AG09309 (cell line): ENCODE measurements around the gene GGNBP2.
"Not testable (repeated sequence)": the region's sequence is repeated elsewhere in the genome, so short reads cannot be mapped to it uniquely, and the experiment has no call there.

Source experiments
- DNase-seq: peaks from one replicate; pipeline ENCODE4 v3.0.0-alpha.2; 2010; ENCODE audit warnings: low read depth
- H3K4me3 ChIP-seq: 2 replicates; pipeline ENCODE4 v1.5.1; 2011; ENCODE audit warnings: mild to moderate bottlenecking, low read depth, low read length, moderate library complexity; ENCODE audit not compliant: control insufficient read depth
- TF ChIP-seq, protein P1 (sequence below): IDR thresholded peaks from 2 replicates; pipeline ENCODE4 v1.5.1; 2011; ENCODE audit warnings: mild to moderate bottlenecking, low read depth, low read length, inconsistent platforms; ENCODE audit not compliant: insufficient read depth, control insufficient read depth; ENCODE audit errors: missing control alignments

Gene GGNBP2

DNA sequence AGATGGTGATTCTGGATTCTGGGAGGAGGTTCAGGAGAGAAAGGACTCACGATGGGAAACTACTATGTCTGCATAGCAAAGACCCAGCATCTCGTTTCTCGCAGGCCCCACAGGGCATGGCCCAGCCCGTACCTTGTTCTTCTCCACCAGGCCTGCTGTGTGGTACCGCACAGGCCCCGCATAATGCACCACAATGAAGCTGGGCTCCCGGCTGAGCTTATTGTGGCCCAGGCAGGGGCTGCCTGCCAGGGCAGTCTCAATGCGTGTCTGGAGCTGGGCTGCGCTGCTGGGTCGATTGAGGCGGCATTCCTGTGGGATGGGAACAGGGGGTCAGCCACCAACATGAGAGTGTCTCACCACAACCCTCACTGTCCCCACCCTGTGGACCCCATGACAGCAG is 37.9 kb upstream of the GGNBP2 start:
- no peak for DNase-seq
- TF ChIP-seq, protein P1, sequence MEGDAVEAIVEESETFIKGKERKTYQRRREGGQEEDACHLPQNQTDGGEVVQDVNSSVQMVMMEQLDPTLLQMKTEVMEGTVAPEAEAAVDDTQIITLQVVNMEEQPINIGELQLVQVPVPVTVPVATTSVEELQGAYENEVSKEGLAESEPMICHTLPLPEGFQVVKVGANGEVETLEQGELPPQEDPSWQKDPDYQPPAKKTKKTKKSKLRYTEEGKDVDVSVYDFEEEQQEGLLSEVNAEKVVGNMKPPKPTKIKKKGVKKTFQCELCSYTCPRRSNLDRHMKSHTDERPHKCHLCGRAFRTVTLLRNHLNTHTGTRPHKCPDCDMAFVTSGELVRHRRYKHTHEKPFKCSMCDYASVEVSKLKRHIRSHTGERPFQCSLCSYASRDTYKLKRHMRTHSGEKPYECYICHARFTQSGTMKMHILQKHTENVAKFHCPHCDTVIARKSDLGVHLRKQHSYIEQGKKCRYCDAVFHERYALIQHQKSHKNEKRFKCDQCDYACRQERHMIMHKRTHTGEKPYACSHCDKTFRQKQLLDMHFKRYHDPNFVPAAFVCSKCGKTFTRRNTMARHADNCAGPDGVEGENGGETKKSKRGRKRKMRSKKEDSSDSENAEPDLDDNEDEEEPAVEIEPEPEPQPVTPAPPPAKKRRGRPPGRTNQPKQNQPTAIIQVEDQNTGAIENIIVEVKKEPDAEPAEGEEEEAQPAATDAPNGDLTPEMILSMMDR, result no peak
- no peak overlapping the region for H3K4me3 ChIP-seq

DNA sequence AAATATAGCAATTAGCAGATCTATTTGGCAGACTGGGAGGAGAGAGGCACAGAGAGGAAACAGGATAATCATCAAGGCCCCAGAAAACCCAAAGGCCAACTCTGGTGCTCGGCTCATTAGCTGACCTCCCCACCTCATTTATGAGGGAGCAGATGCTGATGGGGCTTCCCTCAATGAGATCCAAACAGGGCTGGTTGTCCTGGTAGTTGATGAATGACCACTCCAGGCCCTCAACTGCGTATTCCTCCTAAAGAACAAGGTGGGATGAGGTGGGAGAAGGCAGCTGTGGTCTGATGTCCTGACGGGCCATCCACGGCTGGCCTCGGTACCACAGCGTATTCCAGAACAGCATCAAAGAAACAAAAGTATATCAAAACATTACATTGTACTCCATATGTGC is 37.5 kb upstream of the GGNBP2 start:
- DNase-seq, result no peak
- TF ChIP-seq, protein P1, result no peak
- no peak overlapping the region for H3K4me3 ChIP-seq

DNA sequence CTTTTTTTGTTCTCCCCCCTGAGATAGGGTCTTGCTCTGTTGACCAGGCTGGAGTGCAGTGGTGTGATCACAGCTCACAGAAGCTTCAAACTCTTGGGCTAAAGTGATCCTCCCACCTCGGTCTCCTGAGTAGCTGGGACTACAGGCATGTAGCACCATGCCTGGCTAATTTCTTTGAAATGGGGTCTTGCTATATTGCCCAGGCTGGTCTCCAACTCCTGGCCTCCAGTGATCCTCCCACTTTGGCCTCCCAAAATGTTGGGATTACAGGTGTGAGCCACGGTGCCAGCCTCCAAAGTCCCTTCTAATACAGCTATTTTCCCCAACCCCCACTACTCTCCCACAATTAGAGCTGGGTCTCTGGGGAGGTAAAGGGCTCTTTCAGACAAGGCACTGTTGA is 36.3 kb upstream of the GGNBP2 start:
- DNase-seq, H3K4me3 ChIP-seq: not testable (repeated sequence)

DNA sequence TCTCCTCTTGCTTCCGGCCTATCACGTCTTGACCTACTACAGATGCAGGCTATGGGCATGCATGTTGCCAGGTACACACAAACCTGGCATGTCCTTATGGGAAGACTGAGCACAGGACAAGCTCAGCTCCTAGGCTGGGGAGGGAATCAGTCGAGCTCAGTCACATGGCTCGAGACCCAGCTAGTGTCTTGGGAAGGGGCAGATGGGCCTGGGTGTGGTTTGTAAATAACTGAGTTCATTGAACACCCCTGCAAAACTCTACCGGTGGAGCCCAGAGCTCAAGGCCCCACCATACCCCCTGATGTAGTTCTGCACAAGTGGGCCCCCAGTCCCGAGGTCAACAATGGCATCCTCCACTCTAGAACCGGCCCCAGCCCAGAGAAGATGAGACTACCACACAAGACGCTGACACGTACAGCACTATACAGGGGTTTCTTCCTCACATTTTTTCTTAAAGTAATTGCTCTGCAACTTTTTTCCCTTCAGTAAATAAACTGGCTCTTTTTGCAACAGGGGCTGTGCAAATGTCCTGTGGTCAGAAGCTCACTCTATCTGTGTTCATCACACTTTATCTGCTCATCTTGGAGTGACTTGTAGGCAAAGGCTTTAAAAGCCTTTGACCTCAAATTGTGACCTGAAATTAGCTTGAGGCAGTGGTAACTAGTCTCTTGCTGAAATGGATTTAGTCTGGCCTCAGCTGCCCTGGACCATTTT is 35.3 kb upstream of the GGNBP2 start:
- H3K4me3 ChIP-seq, result no peak overlapping the region
- no peak for DNase-seq
- TF ChIP-seq, protein P1, result no peak

DNA sequence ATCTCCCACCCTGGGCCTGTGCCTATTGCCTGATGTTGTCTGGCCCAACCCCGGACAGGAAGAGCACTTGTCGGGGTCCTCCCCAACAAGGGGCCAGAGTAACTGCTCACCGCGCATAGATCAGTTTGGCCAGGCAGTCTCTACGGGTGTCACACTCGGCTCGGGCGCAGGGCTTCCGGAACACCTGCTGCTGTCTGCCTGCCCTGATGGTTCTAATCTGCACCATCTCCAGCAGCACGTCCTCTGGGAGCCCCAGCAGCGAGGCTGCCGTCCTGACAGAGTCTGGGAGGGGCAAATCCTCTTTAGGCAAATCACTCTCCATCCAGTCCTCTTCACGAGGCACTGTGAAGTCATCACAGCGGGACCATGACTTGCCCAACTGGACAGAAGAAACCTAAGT is 34.1 kb upstream of the GGNBP2 start:
- no peak for DNase-seq
- TF ChIP-seq, protein P1, result no peak
- no peak overlapping the region for H3K4me3 ChIP-seq

DNA sequence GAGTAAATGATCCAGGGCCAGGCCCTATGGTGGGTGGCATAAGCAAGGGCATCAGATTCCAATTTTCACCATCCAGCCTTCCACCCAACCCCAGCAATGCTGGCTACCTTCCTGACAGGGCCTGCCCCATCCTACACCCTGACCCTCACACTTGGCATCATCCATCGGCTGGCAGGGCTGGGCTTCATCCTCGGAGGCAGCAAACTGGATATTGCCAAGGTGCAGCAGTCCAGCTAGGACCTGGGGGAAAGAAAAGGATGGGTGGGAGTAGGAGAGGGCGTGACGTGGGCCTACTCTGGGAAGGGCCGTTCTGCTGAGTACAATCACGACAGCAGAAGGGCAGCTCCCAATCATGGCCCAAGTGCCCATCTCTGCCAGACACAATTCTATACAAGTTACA is 33.5 kb upstream of the GGNBP2 start:
- no peak for DNase-seq
- no peak overlapping the region for H3K4me3 ChIP-seq
- TF ChIP-seq, protein P1, result no peak

DNA sequence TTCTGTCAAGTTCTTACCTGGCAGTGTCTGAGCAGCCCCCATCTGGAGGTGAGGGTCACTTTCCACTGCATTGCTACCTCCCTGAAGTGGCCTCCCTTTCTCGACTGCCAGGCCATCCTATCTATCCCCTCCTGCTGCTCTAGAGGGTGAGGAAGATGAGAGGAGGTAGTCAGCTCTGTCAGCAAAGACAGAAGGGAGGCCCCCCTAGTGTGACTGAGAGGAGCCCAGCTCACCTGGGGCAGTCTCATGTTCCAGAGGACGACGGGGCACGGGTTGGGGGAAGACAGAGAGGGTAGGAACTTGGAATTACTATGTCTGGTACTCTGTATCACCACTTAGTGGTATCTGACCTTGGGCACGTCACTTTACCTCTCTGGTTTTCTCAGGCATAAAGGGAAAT is 32.1 kb upstream of the GGNBP2 start:
- TF ChIP-seq, protein P1, result no peak
- H3K4me3 ChIP-seq, result no peak overlapping the region

More for the DNA sequence above, 32.1 kb upstream of the GGNBP2 start:
- no peak for DNase-seq
